Spleen (tissue), 11 donors: ENCODE measurements around the gene PIK3R3. TPM values are rescaled to one million over a fixed set of nuclear protein-coding genes. Genes with fewer than 3 reads are reported as not detected.

Experiments
- DNase-seq: peaks from one replicate; pipeline ENCODE4 v3.0.0-alpha.2; 2020
- H3K27ac ChIP-seq, 8 donors: fragments of 200-600 bp; sonication (generic) in 7 of 8; 1 replicate in 4 of 8; 2 replicates in 4 of 8; pipeline versions ENCODE4 v1.5.0 to v1.8.0; 2016 to 2021; ENCODE audit warnings: inconsistent platforms in 4 of 8, mild to moderate bottlenecking in 4 of 8, moderate library complexity in 1 of 8
- H3K27me3 ChIP-seq, 7 donors: fragments of 200-600 bp; sonication (generic) in 6 of 7; replicated peaks in 1 of 7; 1 replicate in 4 of 7; 2 replicates in 3 of 7; pipeline versions ENCODE4 v1.5.0 to v1.8.0; 2016 to 2021; ENCODE audit warnings: inconsistent platforms in 3 of 7, mild to moderate bottlenecking in 1 of 7
- H3K36me3 ChIP-seq, 6 donors: fragments of 200-600 bp; sonication (generic) in 5 of 6; 1 replicate in 4 of 6; 2 replicates in 2 of 6; pipeline versions ENCODE4 v1.5.0 to v1.8.0; 2016 to 2021; ENCODE audit warnings: inconsistent platforms in 2 of 6
- H3K4me1 ChIP-seq, 6 donors: fragments of 200-600 bp; sonication (generic) in 5 of 6; 1 replicate in 3 of 6; 2 replicates in 3 of 6; pipeline versions ENCODE4 v1.5.0 to v1.8.0; 2016 to 2021; ENCODE audit warnings: inconsistent platforms in 3 of 6
- H3K4me3 ChIP-seq, 8 donors: fragments of 200-600 bp; sonication (generic) in 7 of 8; 1 replicate in 4 of 8; 2 replicates in 4 of 8; pipeline versions ENCODE4 v1.5.0 to v1.8.0; 2016 to 2021; ENCODE audit warnings: inconsistent platforms in 4 of 8, mild to moderate bottlenecking in 4 of 8, moderate library complexity in 2 of 8
- H3K9me3 ChIP-seq, 8 donors: fragments of 200-600 bp; sonication (generic) in 7 of 8; 1 replicate in 4 of 8; 2 replicates in 4 of 8; pipeline versions ENCODE4 v1.5.0 to v1.8.0; 2016 to 2021; ENCODE audit warnings: inconsistent platforms in 4 of 8
- CTCF ChIP-seq, 11 experiments: fragments of 200-600 bp in 7 of 11; fragments of 450-650 bp in 4 of 11; sonication (generic) in 4 of 11; IDR thresholded peaks in 8 of 11; conservative IDR thresholded peaks in 3 of 11; 1 replicate in 7 of 11; 2 replicates in 4 of 11; pipeline versions ENCODE4 v1.4.0 to v1.8.0; 2016 to 2021; ENCODE audit warnings: antibody characterized with exemption in 11 of 11, inconsistent platforms in 4 of 11, mild to moderate bottlenecking in 1 of 11
- POLR2A ChIP-seq, 3 donors: fragments of 450-650 bp; IDR thresholded peaks; one replicate each; pipeline ENCODE4 v1.5.1; 2017; ENCODE audit warnings: antibody characterized with exemption in 3 of 3, mild to moderate bottlenecking in 1 of 3
- POLR2AphosphoS5 ChIP-seq, 3 donors: sonication (generic); formaldehyde crosslinking; IDR thresholded peaks; one replicate each; pipeline ENCODE4 v1.5.1; 2017; ENCODE audit warnings: antibody characterized with exemption in 3 of 3
- WGBS, 5 donors: extraction: QIAGEN DNeasy Blood & Tissue Kit in 3 of 5; methylation state at CpG; one replicate each; pipeline versions ENCODE4 v1.1.5 to v1.1.7; 2013 to 2018; 5-methylcytosine and 5-hydroxymethylcytosine counted together
- intact Hi-C: fragments of 100-400 bp; cut with DNase I; formaldehyde crosslinking; loops from one replicate; pipeline ENCODE4 v1.15.0; 2023; ENCODE audit warnings: low total_unique reads
- polyA plus RNA-seq, 3 donors: library from polyadenylated mRNA; stranded (reverse); fragments of 200-250 nt; gene quantifications; one replicate each; pipeline ENCODE4 v1.2.1, GENCODE V29; 2013
- total RNA-seq, 7 donors: library from RNA; depleted of rRNA in 3 of 7; stranded (reverse); fragments of >200 nt in 3 of 7; fragmentation: NEBNext Ultra II Directional in 4 of 7; extraction: Animal tissue kit (Norgen Biotek cat#: 25700) in 4 of 7; gene quantifications; one replicate each; pipeline versions ENCODE4 v1.1.0 to v1.2.1, GENCODE V29; 2016 to 2021
- donor health status: healthy with polysubstance abuse.
- donor health status: DM: no; HTN: no; CAD: no; lungs with moderate emphysema.
- donor health status: DM: no; HTN: no; CAD: no.
- donor health status: Bipolar disorder and iron deficiency.
- donor health status: healthy.
- donor health status: DM: no; HTN: no; CAD: no.
- donor health status: DM: yes; HTN: yes; CAD: no.

Gene PIK3R3
- total and polyA plus RNA-seq, 10 donors, result 3.1 to 45.9 (median 23.9) TPM

GRCh38 chr1:46148318-46148717 lies 15.9 kb upstream of the PIK3R3 start:
- intact Hi-C loops, result no loop called here
- Histone ChIP-seq H3K4me1 (no peaks in the 10 kb centered on the region), H3K4me3 (no peak overlapping the region), H3K9me3 (no peaks in the 10 kb centered on the region), H3K36me3 (no peaks in the 10 kb centered on the region), H3K27ac (no peak overlapping the region), H3K27me3 (no peaks in the 10 kb centered on the region)
- WGBS, 5 donors, result 71 to 94% (median 76%) methylated on average over 2 of the region's 2 CpGs
- no peak for TF ChIP-seq POLR2A (IDR thresholded peaks at IDR 0.05)
- TF ChIP-seq POLR2AphosphoS5 (IDR thresholded peaks at IDR 0.05), result no peak
- TF ChIP-seq CTCF (IDR thresholded peaks at IDR 0.05 in 8 of 11, conservative IDR thresholded peaks at IDR 0.05 in 3 of 11), result no peak
- no peak for DNase-seq

GRCh38 chr1:46137916-46138315 lies 5.5 kb upstream of the PIK3R3 start:
- Histone ChIP-seq H3K36me3 (no peaks in the 10 kb centered on the region), H3K27ac (peak overlapping the region in 7 of 8 donors; percentile 71 to 83 (median 75)), H3K4me3 (peak overlapping the region in 1 of 8 donors; percentile 13), H3K4me1 (peaks cover 9 to 29% (median 15%) of the 10 kb centered on the region in 6 donors), H3K9me3 (no peaks in the 10 kb centered on the region), H3K27me3 (no peaks in the 10 kb centered on the region)
- no peak for DNase-seq
- intact Hi-C loops, result no loop called here
- no peak for TF ChIP-seq POLR2AphosphoS5 (IDR thresholded peaks at IDR 0.05)
- TF ChIP-seq CTCF (IDR thresholded peaks at IDR 0.05 in 8 of 11, conservative IDR thresholded peaks at IDR 0.05 in 3 of 11), result no peak
- TF ChIP-seq POLR2A (IDR thresholded peaks at IDR 0.05), result no peak
- 57 to 73% (median 66%) methylated on average over 3 of the region's 3 CpGs for WGBS, 5 donors

- no peaks in the 10 kb centered on the region for H3K36me3 ChIP-seq
Observed at GRCh38 chr1:46136711-46137110, 4.3 kb upstream of the PIK3R3 start.

More at GRCh38 chr1:46136711-46137110, 4.3 kb upstream of the PIK3R3 start:
- DNase-seq, result no peak
- peaks cover 0 to 9% (median 0%) of the 10 kb centered on the region in 7 donors for H3K27me3 ChIP-seq
- H3K4me3 ChIP-seq, result no peak overlapping the region
- H3K4me1 ChIP-seq, result peaks cover 9 to 34% (median 22%) of the 10 kb centered on the region in 6 donors
- H3K27ac ChIP-seq, result peak overlapping the region in 1 of 8 donors; percentile 72
- TF ChIP-seq POLR2AphosphoS5 (IDR thresholded peaks at IDR 0.05) (no peak), POLR2A (IDR thresholded peaks at IDR 0.05) (no peak), CTCF (IDR thresholded peaks at IDR 0.05 in 8 of 11, conservative IDR thresholded peaks at IDR 0.05 in 3 of 11) (no peak)
- H3K9me3 ChIP-seq, result no peaks in the 10 kb centered on the region
- intact Hi-C loops, result no loop called here
